ENCODE data around the gene CCBE1. TPM values are rescaled to one million over a fixed set of nuclear protein-coding genes. Genes with fewer than 3 reads are reported as not detected.
"Not testable (repeated sequence)": the region's sequence is repeated elsewhere in the genome, so short reads cannot be mapped to it uniquely, and the experiment has no call there.

CCBE1 gene
- total RNA-seq, 1 donor from 2014 or later, result 0.05 TPM

GRCh38 chr18:59718108-59718463, 20.9 kb upstream of the CCBE1 start:
- intact Hi-C loops (cut with DNase I), result no loop called here
- no peak for DNase-seq (ENCODE audit: low spot score)

- intact Hi-C loops (cut with DNase I), result no loop called here
- DNase-seq (ENCODE audit: low spot score), result peak; percentile 24
Observed at GRCh38 chr18:59717291-59717690, 20.1 kb upstream of the CCBE1 start.

DNA sequence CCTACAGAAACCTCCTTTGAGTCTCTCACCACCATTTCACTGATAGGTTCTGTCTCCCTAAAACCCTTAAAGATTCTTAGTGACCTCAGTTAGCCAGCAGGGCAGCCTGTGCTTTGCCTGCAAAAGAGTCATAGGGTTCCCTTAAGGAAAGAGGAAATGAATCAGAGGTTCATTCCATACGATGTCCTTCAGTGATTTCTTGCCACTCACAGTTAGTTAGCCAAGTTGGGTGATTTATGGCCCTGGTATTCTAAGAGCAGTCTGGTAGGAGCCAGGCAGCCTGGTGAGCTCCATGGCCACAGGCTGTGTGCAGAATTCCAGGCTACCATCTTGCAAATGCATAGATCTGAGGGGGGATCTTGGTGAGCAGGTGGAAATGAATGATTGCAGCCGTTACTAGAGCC, 18.7 kb upstream of the CCBE1 start:
- intact Hi-C loops (cut with DNase I), result no loop called here
- no peak for DNase-seq (ENCODE audit: low spot score)

DNA sequence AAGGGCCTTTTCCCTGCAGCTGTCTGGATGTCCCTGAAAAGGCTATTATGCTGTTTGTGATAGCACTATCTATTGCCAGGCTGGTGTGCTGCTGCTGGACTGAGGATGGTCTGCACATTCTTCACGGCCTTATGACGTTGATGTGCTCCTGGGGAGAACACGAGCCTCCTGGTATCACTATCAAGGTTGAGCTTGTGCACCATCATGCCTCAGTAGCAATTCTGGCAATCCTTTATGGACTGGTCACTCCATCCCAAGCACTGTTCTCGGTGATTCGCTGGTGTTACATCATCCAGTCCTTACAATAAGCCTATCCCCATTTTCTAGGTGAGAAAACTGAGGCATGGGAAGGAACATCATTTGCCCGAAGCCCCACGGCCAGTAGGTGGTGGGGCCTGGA, 18.2 kb upstream of the CCBE1 start:
- peak; percentile 3 for DNase-seq (ENCODE audit: low spot score)
- intact Hi-C loops (cut with DNase I), result no loop called here

DNA sequence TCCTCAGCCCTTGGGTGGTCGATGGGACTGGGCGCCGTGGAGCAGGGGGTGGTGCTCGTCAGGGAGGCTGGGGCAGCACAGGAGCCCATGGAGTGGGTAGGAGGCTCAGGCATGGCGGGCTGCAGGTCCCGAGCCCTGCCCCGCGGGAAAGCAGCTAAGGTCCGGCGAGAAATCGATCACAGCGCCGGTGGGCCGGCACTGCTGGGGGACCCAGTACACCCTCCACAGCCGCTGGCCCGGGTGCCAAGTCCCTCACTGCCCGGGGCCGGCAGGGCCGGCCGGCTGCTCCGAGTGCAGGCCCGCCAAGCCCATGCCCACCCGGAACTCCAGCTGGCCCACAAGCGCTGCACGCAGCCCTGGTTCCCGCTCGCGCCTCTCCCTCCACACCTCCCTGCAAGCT, 16.9 kb upstream of the CCBE1 start:
- peak; percentile 59 for DNase-seq (ENCODE audit: low spot score)
- intact Hi-C loops (cut with DNase I), result not testable (repeated sequence)

GRCh38 chr18:59712311-59712710, 15.1 kb upstream of the CCBE1 start:
- intact Hi-C loops (cut with DNase I), result no loop called here
- no peak for DNase-seq (ENCODE audit: low spot score)

DNA sequence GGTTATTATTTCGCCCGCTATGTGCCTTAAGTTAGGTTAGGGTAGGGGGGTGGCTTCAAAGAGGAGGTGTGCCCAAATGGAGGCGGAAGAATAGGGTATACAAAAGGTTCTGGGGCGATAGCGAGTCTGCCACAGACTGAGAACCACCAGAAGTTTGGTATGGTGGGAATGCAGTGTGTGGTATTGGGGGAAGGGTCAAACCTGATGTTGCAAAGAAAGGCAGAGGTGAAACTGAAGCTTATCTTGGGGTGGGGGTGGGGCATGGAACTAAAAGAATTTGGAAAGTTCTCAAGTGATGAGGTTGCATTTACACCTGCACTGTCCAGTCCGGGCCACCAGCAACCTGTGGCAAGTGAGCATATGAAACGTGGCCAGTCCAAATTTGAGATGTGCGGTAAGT, 11.8 kb upstream of the CCBE1 start:
- DNase-seq (ENCODE audit: low spot score), result no peak
- intact Hi-C loops (cut with DNase I), result no loop called here

DNA sequence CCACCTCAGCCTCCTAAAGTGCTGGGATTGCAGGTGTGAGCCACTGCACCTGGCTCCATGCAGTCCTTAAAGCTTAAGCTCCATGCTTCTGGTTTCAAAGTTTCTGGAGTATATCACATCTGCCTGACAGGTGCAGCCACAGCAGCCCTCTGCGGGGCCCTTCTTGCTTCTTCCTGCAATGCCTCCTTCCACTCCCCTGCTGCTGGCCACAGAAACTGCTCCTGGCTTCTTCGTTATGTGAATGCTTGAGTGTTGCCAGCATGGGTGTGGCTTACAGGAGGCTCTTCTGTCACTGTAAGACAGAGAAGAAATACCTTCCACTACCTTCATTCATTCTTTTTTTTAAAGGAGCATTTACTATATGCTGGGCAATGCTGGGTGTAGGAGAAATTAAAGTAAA, 10.1 kb upstream of the CCBE1 start:
- intact Hi-C loops (cut with DNase I), result no loop called here
- peak; percentile 20 for DNase-seq (ENCODE audit: low spot score)

DNA sequence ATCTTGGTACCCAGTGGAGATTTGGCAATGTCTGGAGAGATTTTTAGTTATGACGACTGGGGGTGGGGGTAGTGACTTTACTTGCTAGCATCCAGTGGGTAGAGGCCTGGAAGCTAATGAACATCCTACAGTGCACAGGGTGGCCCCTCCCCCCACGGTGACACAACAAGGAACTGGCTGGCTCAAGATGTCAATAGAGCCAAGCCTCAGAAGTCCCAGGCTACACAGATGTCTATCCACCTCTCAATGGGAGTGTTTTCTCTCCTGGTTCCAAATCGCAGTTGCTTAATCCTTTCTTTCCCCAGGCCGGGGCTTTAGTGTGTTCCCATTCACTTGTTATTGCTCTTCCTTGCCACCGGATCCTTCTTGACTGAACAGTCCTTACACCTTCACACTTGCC, 9.3 kb upstream of the CCBE1 start:
- intact Hi-C loops (cut with DNase I), result no loop called here
- peak; percentile 26 for DNase-seq (ENCODE audit: low spot score)

GRCh38 chr18:59705145-59705544, 7.9 kb upstream of the CCBE1 start:
- peak; percentile 36 for DNase-seq (ENCODE audit: low spot score)
- intact Hi-C loops (cut with DNase I), result no loop called here

- DNase-seq (ENCODE audit: low spot score), result no peak
- intact Hi-C loops (cut with DNase I), result no loop called here
Observed at GRCh38 chr18:59704146-59704545, 6.9 kb upstream of the CCBE1 start.

GRCh38 chr18:59701272-59701671, 4.0 kb upstream of the CCBE1 start:
- intact Hi-C loops (cut with DNase I), result no loop called here
- DNase-seq (ENCODE audit: low spot score), result no peak

GRCh38 chr18:59700535-59700967, 3.3 kb upstream of the CCBE1 start:
- no peak for DNase-seq (ENCODE audit: low spot score)
- intact Hi-C loops (cut with DNase I), result no loop called here

DNA sequence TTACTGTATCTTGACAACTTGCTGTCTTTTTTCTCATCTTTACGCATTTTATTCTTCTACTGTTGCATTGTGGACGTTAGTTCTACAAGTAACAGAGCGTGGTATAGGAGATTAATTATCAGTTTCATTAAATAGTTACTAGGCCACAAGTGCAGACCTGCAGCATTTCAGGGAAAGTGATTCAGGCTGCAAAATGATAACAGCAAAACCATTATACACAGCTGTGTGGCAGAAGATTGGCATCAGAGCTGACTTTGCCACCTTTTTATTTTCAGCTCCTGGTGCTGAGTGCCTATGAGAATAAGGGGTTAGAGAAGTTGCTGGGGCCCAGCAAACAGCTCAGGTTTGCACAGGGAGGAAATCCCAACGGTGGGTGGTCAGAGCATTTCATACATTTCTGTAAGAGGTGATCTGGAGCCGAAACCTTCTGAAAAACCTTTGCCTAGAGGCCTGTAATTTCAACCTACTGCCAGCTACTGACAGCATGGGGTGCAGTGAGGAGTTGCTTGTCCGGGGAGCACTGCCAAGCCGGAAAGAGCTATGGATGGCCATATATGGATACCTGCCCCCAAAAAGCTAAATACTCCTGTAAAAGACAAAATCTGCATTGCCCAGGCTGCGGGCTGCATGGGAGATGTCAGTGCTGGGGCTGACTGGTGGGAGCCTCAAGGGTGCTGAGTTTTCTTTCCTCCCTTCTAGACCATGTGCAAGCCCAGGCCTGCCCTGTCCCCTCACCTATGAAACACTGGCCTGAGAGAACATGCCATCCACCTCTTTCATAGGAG, 2.7 kb upstream of the CCBE1 start:
- intact Hi-C loops (cut with DNase I), result loop anchor here (5.0 kb wide), 1 partner anchor 243 kb away; no protein-coding TSS in a partner anchor
- DNase-seq (ENCODE audit: low spot score), result no peak

- intact Hi-C loops (cut with DNase I), result loop anchor here (5.0 kb wide), 1 partner anchor 242 kb away; no protein-coding TSS in a partner anchor
- no peak for DNase-seq (ENCODE audit: low spot score)
Observed at GRCh38 chr18:59699061-59699460, 1.8 kb upstream of the CCBE1 start.

DNA sequence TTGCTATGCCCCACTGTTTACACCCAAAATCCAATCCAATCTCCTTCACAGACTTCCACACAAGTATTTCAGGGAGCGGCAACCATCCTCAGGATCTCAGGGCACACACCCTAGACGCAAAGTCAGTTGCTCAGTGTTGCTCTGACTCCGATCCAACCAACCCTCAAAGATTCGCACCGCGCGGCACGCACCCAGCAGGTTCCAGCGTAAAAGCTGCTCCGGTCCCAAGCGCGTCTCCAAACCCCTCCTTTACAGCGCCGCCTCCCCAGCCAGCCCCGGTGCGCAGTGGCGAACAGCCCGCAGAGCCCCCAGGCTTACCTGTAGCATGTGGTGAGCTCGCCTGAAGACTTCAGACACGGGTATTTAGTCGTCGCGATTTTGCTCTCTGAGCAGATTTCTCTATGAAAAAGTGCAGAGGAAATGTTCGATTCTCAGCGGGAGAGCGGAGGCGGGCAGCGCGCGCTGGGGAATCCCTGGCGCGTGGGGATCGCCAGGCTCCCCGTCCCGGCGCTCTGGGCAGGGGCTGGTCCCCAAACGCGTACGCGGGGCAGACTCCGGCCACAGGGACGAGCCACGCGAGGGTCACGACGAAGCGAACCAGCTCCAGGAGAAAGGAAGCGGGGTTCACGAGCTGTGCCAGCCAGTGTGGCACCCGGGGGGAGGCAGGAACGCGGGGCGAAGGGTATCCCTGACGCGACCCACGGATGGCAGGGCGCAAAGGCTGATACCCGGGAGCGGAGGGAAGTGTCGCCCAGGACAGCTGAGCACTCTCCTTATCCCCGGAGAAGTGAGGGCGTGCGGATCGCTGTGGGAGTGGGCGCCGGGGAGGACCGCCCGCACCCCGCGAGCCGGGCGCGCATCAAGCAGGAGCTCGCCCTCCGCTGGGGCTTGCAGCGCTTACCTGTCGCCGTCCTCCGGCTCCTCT, 650 bp downstream of the CCBE1 start:
- DNase-seq (ENCODE audit: low spot score), result no peak
- intact Hi-C loops (cut with DNase I), result loop anchor here (5.0 kb wide), 1 partner anchor 239 kb away; no protein-coding TSS in a partner anchor

GRCh38 chr18:59695551-59695950, 1.7 kb downstream of the CCBE1 start:
- DNase-seq (ENCODE audit: low spot score), result no peak
- intact Hi-C loops (cut with DNase I), result loop anchor here (5.0 kb wide), 1 partner anchor 238 kb away; no protein-coding TSS in a partner anchor

- no peak for DNase-seq (ENCODE audit: low spot score)
- intact Hi-C loops (cut with DNase I), result loop anchor here (5.0 kb wide), 1 partner anchor 238 kb away; no protein-coding TSS in a partner anchor
Observed at GRCh38 chr18:59694824-59695223, 2.4 kb downstream of the CCBE1 start.

GRCh38 chr18:59691996-59692395, 5.2 kb downstream of the CCBE1 start:
- intact Hi-C loops (cut with DNase I), result no loop called here
- DNase-seq (ENCODE audit: low spot score), result no peak

- DNase-seq (ENCODE audit: low spot score), result no peak
- intact Hi-C loops (cut with DNase I), result no loop called here
Observed at GRCh38 chr18:59690996-59691395, 6.2 kb downstream of the CCBE1 start.
